GM23338 (cell line): ENCODE data around the gene MEI1. TPM values are rescaled to one million over a fixed set of nuclear protein-coding genes. Genes with fewer than 3 reads are reported as not detected.

Experiments
- ATAC-seq: fragments of 200-7000 bp; cut with Tn5 transposase; 3 replicates; pipeline ENCODE4 v1.9.1; 2020
- DNase-seq: peaks from one replicate; pipeline ENCODE4 v3.0.0-alpha.2; 2015; ENCODE audit warnings: low spot score
- H2AFZ ChIP-seq: fragments of 200-600 bp; sonication (generic); 2 replicates; pipeline ENCODE4 v1.8.0; 2016; ENCODE audit warnings: antibody characterized with exemption, mild to moderate bottlenecking, moderate library complexity
- H3F3A ChIP-seq: fragments of 200-600 bp; sonication (generic); replicated peaks from 2 replicates; pipeline ENCODE4 v1.8.0; 2017; ENCODE audit warnings: antibody characterized with exemption, mixed run types, low read depth
- H3K27ac ChIP-seq: fragments of 200-600 bp; sonication (generic); 2 replicates; pipeline ENCODE4 v1.6.1; 2016; ENCODE audit warnings: low read depth
- H3K27me3 ChIP-seq: fragments of 200-600 bp; sonication (generic); 2 replicates; pipeline ENCODE4 v1.8.0; 2016; ENCODE audit warnings: mild to moderate bottlenecking, mixed run types, moderate library complexity; ENCODE audit not compliant: insufficient read depth
- H3K36me3 ChIP-seq: fragments of 200-600 bp; sonication (generic); 2 replicates; pipeline ENCODE4 v1.8.0; 2016; ENCODE audit warnings: mild to moderate bottlenecking; ENCODE audit not compliant: insufficient read depth
- H3K4me1 ChIP-seq: fragments of 200-600 bp; sonication (generic); 2 replicates; pipeline ENCODE4 v1.8.0; 2016; ENCODE audit warnings: mild to moderate bottlenecking, moderate library complexity; ENCODE audit not compliant: insufficient read depth
- H3K4me2 ChIP-seq: fragments of 200-600 bp; sonication (generic); 2 replicates; pipeline ENCODE4 v1.7.1; 2017; ENCODE audit warnings: mixed run types
- H3K4me3 ChIP-seq: fragments of 200-600 bp; sonication (generic); 2 replicates; pipeline ENCODE4 v1.6.1; 2016; ENCODE audit warnings: mixed run types
- H3K79me2 ChIP-seq: fragments of 200-600 bp; sonication (generic); replicated peaks from 2 replicates; pipeline ENCODE4 v1.8.0; 2017; ENCODE audit warnings: mild to moderate bottlenecking; ENCODE audit not compliant: insufficient read depth
- H3K9me2 ChIP-seq: fragments of 200-600 bp; sonication (generic); 2 replicates; pipeline ENCODE4 v1.8.0; 2017; ENCODE audit not compliant: insufficient read depth
- H4K20me1 ChIP-seq: fragments of 200-600 bp; sonication (generic); replicated peaks from 2 replicates; pipeline ENCODE4 v1.8.0; 2017; ENCODE audit warnings: mild to moderate bottlenecking; ENCODE audit not compliant: insufficient read depth
- H3K27ac Mint-ChIP-seq: 2 replicates; pipeline ENCODE4 v1.8.0; 2020; ENCODE audit warnings: inconsistent platforms, mild to moderate bottlenecking, moderate library complexity, mixed read lengths
- H3K27me3 Mint-ChIP-seq: 3 replicates; pipeline ENCODE4 v1.8.0; 2022; ENCODE audit warnings: low read depth, mild to moderate bottlenecking, moderate library complexity, mixed read lengths, inconsistent platforms; ENCODE audit not compliant: insufficient read depth, poor library complexity
- H3K36me3 Mint-ChIP-seq: 3 replicates; pipeline ENCODE4 v1.8.0; 2021; ENCODE audit warnings: low read depth, mild to moderate bottlenecking, inconsistent platforms, moderate library complexity, mixed read lengths
- H3K4me1 Mint-ChIP-seq: 3 replicates; pipeline ENCODE4 v1.8.0; 2020; ENCODE audit warnings: mild to moderate bottlenecking, inconsistent platforms, mixed read lengths
- H3K4me3 Mint-ChIP-seq: 3 replicates; pipeline ENCODE4 v1.8.0; 2021; ENCODE audit warnings: moderate library complexity, mild to moderate bottlenecking, inconsistent platforms, mixed read lengths
- H3K9me3 Mint-ChIP-seq: 3 replicates; pipeline ENCODE4 v1.8.0; 2020; ENCODE audit warnings: moderate library complexity, mild to moderate bottlenecking, inconsistent platforms, mixed read lengths
- CREB1 ChIP-seq: fragments of 250-450 bp; sonication (Bioruptor Pico); IDR thresholded peaks from 2 replicates; pipeline ENCODE4 v1.5.0; 2020; ENCODE audit warnings: low read depth, mild to moderate bottlenecking, moderate library complexity
- CTCF ChIP-seq, 2 experiments: fragments of 200-600 bp in 1 of 2; sonication (generic) in 1 of 2; conservative IDR thresholded peaks; 2 replicates each; pipeline versions ENCODE4 v1.5.1 to v1.6.1; 2016 to 2017; ENCODE audit warnings: antibody characterized with exemption in 2 of 2, low read depth in 2 of 2, mild to moderate bottlenecking in 2 of 2, moderate library complexity in 1 of 2
- ETS1 ChIP-seq: IDR thresholded peaks from 2 replicates; pipeline ENCODE4 v1.6.1; 2016; ENCODE audit warnings: antibody characterized with exemption
- EZH2 ChIP-seq: fragments of 200-600 bp; sonication (generic); IDR thresholded peaks from one replicate; pipeline ENCODE4 v1.8.0; 2017; ENCODE audit warnings: antibody characterized with exemption, mild to moderate bottlenecking, low read depth; ENCODE audit not compliant: unreplicated experiment
- EZH2phosphoT487 ChIP-seq: fragments of 200-600 bp; sonication (generic); IDR thresholded peaks from one replicate; pipeline ENCODE4 v1.8.1; 2018; ENCODE audit warnings: antibody characterized with exemption; ENCODE audit not compliant: unreplicated experiment
- JUNB ChIP-seq: IDR thresholded peaks from one replicate; pipeline ENCODE4 v1.6.1; 2016; ENCODE audit warnings: antibody characterized with exemption; ENCODE audit not compliant: unreplicated experiment
- NANOG ChIP-seq: IDR thresholded peaks from 2 replicates; pipeline ENCODE4 v1.6.1; 2016; ENCODE audit warnings: antibody characterized with exemption, borderline replicate concordance
- POLR2AphosphoS5 ChIP-seq: IDR thresholded peaks from 2 replicates; pipeline ENCODE4 v1.6.1; 2016; ENCODE audit warnings: antibody characterized with exemption, low read depth
- REST ChIP-seq: IDR thresholded peaks from one replicate; pipeline ENCODE4 v1.6.1; 2018; ENCODE audit warnings: antibody characterized with exemption; ENCODE audit not compliant: unreplicated experiment
- STAT1 ChIP-seq: IDR thresholded peaks from one replicate; pipeline ENCODE4 v1.6.1; 2016; ENCODE audit warnings: antibody characterized with exemption; ENCODE audit not compliant: unreplicated experiment
- ZNF114 ChIP-seq: fragments of 250-450 bp; sonication (Bioruptor Pico); IDR thresholded peaks from 2 replicates; pipeline ENCODE4 v1.5.0; 2020; ENCODE audit warnings: mild to moderate bottlenecking, moderate library complexity
- ZNF331 ChIP-seq: fragments of 250-450 bp; sonication (Bioruptor Pico); IDR thresholded peaks from 2 replicates; pipeline ENCODE4 v1.5.0; 2020; ENCODE audit warnings: low read depth, mild to moderate bottlenecking, moderate library complexity
- ZNF462 ChIP-seq: fragments of 250-450 bp; sonication (Bioruptor Pico); IDR thresholded peaks from 2 replicates; pipeline ENCODE4 v1.5.0; 2020; ENCODE audit warnings: mild to moderate bottlenecking, moderate library complexity
- polyA plus RNA-seq: library from polyadenylated mRNA; unstranded; fragments of >200 nt; fragmentation: Nextera tagmentation; extraction: Ambion mirVana; gene quantifications from 2 replicates; pipeline ENCODE4 v1.2.1, GENCODE V29; 2016
- total RNA-seq: library from RNA; depleted of rRNA; stranded (reverse); fragments of >200 nt; shearing (Covaris generic); gene quantifications from 2 replicates; pipeline ENCODE4 v1.2.3, GENCODE V29; 2014

Gene MEI1
- total and polyA plus RNA-seq, 2 experiments from 2014 or later, result 0.28 to 0.87 TPM

- no peak overlapping the region for H3K4me2 ChIP-seq
- peaks cover 46% of the 10 kb centered on the region for H3K79me2 ChIP-seq
- Mint-ChIP-seq H3K4me1 (no peaks in the 10 kb centered on the region), H3K9me3 (no peaks in the 10 kb centered on the region), H3K27ac (no peak overlapping the region), H3K27me3 (no peaks in the 10 kb centered on the region), H3K36me3 (peaks cover 22% of the 10 kb centered on the region), H3K4me3 (no peak overlapping the region)
- H3F3A ChIP-seq, result no peaks in the 10 kb centered on the region
- H3K36me3 ChIP-seq, result no peaks in the 10 kb centered on the region; the same call in 1 of the 2 replicates
- H3K27me3 ChIP-seq, result no peaks in the 10 kb centered on the region
- DNase-seq (no peak), ATAC-seq (no peak; the same call in 2 of the 3 replicates)
- no peak overlapping the region for H2AFZ ChIP-seq
- TF ChIP-seq CTCF (conservative IDR thresholded peaks at IDR 0.05; ENCODE audit: low read depth in 2 of 2) (no peak), STAT1 (no peak), CREB1 (CRISPR knock-in tag) (no peak), REST (no peak), ZNF462 (CRISPR knock-in tag) (no peak), NANOG (no peak), JUNB (no peak), EZH2 (no peak), POLR2AphosphoS5 (no peak), ZNF331 (CRISPR knock-in tag) (no peak), ZNF114 (CRISPR knock-in tag) (no peak), ETS1 (no peak), EZH2phosphoT487 (no peak)
- H3K27ac ChIP-seq, result no peak overlapping the region
- peaks cover 7% of the 10 kb centered on the region for H4K20me1 ChIP-seq
- H3K9me2 ChIP-seq, result no peaks in the 10 kb centered on the region
- no peak overlapping the region for H3K4me3 ChIP-seq
- H3K4me1 ChIP-seq, result no peaks in the 10 kb centered on the region
Observed at GRCh38 chr22:41808400-41808799, 109.1 kb downstream of the MEI1 start.
